Measurements from ENCODE around the gene MEF2A.

The MEF2A gene

DNA sequence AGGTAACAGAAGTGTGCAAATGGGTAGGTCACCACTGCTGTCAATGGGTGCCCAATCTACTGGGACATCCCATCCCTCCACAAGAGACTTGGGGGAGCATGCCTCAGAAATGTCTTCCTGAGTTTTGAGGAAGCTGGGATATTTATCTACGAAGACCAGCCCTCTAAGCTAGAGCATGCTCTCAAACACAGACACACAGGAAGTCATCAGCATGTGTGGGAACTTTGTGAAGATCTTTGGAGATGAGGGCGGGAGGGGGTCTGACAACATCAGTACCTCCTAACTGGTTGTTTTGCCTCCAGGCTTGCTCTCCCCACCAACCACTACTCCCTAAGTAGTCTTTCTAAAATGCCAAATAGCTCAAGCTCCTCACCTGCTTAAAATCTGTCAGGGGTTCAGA is 3.5 kb upstream of the MEF2A start:
- no peak for DNase-seq

DNA sequence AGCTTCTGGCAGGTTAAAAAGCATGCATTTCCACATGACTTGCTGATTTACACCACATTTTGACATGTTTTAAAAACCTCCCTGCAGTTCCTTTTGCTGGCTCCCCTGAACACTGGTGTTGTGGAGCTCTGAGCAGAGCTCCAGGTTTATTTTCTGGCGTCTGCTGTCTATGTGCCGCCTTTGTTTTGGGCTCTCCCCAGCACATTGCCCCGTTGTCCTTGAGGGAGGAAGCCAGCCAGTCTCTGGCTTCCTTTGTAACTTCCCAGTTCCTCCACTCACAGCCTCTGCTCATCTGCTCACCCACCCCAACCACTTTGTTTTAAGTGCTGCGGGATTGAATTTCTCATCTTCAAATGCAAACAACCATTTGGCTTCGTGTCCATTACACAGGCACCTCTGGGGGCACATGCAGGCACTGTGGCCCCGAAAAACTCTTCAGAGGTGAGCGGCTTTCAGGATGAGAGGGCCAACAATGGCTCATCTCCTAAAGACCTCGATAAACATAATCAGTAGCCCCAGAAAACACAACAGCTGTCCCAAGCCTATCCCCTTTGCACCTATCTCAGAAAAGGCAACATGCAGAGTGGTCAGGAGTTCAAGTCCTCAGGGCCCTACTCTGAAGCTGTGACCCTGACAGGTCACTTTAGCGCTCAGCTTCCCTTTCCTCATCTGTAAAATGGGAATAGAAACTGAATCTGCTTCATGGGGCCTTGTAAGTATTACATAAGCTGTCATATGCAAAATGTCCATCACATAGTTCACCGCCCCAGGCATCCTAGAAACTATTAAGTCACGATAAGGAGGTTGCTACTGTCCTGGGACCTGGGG is 1.3 kb upstream of the MEF2A start:
- peak in 40 of 58 donors; percentile 8 to 71 (median 33) for DNase-seq

DNA sequence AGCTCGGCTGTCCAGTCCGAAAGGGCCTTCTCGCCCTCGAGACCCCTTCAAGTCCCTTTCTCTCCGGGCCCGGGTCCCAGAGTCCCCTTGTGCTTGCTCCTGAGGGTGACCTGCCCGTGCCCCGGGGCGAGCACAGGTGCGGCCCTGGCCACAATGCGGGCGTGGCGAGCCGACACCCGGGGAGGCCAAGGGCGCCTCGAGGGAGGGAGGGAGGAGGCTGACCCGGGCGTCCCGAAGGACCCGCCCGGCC is 810 bp upstream of the MEF2A start:
- DNase-seq, result peak in 2 of 58 donors; percentile 45 to 69

DNA sequence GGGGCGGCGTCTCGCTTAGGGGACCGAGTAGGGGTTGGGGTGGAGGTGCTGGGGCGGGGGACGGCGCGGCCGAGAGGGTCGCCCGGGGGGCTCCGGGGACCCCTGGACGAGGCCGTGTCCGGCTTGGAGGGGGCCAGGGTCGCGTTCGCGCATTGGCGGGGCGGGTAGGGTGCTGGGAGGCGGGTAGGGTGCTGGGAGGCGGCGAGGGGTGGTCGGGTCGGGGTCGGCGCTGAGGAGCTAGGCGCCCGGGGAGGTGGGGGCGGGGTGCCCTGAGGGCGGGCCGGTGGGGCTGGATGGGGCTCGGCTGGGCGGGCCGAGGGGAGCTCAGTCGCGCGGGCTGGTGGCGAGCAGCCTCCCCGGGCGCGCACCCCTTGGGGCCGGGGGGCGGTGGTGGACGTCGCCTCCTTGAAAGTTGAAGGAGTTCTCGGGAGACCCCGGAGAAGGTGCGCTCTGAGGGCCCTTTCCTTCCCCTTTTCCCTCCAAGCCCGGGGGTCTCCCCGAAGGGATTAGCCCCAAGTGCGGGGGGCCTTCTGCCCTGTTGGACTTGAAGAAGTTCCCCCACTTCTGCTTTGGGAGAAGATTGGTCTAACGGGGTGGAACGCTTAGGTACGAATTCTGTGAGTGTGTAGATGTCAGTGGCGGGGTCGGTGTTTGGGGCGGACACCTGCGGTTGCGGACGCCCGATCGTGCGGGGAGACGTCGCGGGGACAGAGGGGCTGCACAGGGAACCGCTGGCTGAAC is 543 bp downstream of the MEF2A start:
- DNase-seq, result peak in 12 of 58 donors; percentile 4 to 56 (median 41)

DNA sequence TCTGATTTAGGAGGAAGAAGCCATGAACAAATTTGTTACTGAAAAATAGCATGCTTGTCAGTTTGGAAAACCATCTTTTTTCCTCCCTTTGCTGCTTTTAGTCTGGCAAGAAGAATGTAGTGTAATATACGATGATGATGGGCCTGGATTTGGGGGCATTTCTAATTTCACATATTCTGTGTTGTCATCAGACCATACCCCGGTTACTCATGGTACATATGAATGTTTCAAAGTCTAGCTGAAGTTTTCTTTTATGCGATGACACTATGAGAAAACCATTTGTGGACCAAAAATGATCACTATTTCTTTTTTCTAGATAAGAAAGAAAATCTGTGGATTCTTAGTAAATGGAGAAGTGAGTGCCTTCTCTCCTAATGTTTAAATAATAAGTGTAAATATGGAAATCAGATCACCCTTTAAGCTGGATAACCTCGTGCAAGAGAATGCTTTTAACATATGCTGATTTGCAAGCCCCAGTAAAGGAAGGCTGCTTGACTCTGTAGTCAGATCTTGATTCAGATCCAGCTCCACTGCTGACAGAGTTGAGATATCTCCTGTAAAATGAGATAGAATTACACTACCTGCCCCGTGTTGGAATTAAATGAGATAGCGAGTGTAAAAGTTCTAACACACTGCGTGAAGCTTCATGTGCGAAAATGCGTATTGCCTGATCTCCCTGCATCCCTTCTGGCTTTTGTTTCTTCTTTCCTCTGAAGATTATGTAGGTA is 3.0 kb downstream of the MEF2A start:
- DNase-seq, result no peak

DNA sequence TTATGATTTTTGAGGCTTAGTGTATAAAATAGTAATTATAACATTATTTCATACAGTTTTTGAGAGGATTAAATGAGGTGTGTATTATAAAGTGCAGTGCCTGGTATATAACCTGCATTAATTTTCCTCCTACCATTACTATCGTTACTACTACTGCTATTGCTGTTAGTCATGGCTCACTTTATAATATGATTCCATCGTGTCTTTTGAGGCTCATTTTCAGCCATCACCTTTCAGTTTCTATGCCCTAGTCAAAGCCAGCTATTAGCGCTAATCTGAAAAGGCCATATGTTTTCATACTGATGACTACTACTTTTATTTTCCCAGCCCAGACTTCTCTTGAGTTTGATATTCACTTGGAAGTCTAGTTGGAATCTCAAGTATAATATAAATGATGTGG is 5.5 kb downstream of the MEF2A start:
- DNase-seq, result no peak

DNA sequence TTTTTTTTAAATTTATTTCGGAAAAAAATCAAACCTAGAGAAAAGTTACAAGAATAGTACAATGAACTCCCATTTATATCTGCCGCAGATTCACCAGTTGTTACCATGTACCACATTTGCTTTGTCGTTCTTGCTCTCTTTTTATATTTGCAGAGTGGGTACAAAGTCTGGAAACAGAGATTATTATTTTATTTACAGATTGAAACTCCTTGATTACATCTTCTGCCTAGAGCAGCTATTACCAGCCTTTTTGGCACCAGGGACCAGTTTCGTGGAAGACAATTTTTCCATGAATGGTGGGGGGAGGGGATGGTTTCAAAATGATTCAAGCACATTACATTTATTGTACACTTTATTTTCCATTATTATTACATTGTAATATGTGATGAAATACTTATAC is 8.3 kb downstream of the MEF2A start:
- DNase-seq, result no peak

DNA sequence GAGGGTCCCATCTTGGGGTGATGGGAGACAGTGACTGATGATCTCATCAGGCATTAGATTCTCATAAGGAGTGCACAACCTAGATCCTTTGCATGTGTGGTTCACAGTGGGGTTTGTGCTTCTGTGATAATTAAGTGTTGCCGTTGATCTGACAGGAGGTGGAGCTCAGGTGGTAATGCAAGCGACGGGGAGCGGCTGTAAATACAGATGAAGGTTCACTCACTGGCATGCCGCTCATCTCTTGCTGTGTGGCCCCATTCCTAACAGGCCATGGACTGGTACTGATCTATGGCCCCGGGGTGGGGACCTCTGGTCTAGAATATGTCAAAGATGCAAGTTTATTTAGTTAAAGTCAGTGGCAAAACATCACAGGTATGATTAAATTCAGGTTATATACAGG is 8.7 kb downstream of the MEF2A start:
- DNase-seq, result no peak

DNA sequence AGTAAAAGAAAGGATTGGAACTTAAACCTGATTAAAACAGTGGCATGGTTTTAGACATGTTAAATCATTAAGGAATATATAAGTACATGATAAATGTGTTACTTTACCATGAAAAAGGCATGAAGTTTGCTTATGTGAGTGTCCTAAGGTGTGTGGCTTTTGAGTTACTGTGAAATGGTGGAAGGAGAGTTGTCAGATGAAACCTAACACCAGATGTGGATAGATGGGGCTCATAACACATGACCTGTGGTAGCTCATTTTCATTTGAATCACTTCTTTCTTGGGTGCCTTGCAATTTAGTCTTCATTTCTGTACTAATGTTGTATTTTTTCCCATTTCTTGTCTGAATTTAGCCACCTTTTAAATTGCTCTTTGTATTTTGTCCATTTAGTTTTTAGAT is 13.0 kb downstream of the MEF2A start:
- no peak for DNase-seq

DNA sequence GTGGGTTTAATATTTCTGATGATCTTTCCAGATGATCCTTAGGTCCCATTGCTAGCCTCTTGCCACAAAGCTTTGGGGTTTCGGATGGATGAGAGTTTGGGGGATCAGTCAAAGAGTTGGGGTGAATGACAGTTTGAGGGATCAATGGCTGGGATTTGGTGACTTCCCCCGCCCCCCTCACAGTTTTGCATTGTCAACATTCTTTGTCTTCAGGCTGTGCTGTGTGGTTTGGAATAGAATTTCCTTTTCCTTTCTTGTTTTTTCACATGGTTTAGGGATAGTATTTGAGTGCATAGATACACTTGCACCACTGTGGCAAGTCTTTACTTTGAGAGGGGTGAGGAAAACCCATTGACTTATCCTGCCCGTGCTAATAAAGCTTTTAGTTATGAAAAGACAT is 14.3 kb downstream of the MEF2A start:
- DNase-seq, result no peak

DNA sequence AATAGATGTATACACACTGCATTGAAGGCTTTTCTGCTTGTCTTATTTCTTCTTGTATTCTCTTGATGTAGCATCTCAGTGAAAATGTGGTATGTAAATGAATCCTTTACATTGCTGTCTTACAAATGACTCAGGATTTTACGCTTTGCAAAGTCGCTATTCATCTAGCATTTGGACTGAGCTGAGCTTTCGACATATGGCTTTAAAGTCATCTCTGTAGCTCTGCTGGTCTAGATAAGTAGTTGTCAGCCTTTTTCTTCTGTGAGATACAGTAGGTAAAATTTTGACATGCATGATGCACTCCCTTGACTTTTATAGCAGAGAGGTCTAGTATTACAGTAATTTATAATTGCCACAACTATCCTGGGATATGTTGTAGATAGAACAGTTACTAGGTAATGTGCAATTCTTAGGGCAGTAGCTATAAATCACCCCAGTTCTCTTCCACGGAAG is 16.8 kb downstream of the MEF2A start:
- DNase-seq, result no peak

DNA sequence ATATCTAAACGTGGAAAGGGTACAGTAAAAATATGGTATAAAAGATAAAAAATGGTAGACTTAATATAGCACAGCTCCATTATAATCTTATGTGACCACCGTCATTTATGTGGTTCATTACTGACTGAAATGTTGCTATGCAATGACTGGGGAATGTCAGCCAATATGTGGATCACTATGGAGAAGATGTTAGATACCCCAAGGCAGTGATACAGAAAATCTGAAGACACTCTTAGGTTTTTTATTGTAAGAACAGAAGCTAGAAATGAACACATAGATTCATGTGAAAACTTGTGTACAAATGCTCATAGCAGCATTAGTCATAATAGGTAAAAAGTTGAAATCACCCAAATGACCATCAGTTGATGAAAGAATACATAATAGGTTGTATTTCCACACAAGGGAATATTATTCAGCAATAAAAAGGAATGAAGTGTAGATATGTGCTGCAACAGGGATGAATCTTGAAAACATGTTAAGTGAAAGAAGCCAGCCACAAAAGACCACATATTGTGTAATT is 18.4 kb downstream of the MEF2A start:
- DNase-seq, result no peak

DNA sequence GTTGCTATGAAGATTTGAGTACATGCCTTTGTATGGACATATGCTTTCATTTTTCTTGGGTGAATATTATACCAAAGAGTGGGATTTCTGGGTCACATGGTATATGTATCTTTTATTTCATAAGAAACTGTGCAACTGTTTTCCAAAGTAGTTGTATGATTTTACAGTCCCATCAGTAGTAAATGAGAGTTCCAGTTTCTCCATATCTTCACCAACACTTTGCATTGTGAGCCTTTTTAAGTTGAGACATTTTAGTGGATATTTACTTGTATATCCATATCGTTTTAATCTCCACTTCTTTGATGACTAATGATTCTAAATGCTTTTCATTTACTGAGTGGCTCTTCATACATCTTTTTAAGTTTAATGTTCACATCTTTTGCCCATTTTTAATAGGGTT is 20.3 kb downstream of the MEF2A start:
- DNase-seq, result no peak

DNA sequence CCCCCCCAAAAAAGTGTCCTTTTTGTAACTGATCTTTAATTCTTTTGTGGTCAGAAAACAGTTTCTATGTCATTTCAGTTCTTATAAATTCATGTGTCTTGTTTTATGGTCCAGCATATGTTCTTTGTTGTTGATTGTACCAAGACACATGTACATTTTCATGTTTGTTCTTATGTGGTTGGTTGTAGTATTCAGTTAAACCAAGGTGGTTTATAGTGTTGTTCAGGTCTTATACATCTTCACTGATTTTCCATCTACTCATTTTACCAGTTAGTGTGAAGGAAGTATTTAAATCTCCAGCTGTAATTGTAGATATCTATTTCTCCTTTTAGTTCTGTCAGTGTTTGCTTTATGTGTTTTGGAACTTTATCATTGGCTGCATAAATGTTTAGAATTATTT is 24.0 kb downstream of the MEF2A start:
- no peak for DNase-seq

DNA sequence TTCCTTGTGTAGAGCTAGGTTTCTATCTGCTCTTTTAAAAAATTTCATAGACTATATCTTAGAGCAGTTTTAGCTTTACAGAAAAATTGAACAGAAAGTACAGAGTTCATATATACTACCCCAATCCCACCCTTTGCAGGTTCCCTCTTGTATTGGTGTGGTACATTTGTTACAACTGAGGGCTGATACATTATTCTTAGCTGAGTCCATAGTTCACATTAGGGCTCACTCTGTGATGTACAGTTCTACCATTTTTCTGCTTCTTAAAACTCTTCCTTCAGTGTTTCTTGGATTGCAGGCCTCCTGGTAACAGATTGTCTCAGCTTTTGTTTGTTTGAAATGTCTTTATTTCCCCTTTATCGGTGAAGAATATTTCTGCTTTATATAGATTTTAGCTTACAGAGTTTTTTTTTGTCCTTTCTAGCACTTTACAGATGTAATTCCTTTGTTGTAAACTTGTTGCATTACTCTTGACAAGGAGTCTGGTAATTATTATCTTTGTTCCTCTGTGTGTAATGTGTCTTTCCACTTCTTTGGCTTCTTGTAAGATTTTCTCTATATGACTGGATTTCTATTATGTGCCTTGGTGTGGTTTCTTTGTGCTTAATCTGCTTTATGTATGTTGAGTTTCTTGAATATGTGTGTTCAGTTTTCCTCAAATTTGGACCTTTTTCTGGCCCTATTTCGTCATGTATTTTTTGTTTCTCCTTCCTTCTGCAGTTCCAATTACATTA is 25.3 kb downstream of the MEF2A start:
- no peak for DNase-seq

DNA sequence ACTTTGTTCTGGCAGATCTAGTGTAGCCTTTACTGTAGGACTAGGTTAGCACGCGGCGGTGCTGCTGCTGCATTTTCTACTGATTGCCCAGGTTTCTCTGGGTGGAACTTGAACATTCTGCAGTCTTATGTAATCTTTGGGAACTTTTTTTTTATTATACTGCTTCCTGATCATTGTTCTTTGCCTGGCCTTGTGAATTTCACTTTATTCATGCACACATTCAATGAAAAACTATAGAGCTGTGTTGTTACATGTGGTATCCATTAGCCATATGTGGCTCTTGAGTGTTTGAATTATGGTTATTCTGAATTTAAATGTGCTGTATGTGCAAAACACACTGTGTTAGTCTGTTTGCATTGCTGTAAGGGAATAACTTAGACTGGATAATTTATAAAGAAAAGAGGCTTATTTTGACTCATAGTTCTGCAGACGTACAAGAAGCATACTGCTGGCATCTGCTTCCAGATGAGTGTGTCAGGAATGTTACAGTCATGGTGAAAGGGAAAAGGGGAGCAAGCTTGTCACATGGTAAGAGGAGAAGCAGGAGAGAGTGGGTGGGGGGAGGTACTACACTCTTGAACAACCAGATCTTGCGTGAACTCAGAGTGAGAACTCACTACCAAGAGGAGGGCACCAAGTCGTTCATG is 26.5 kb downstream of the MEF2A start:
- no peak for DNase-seq

DNA sequence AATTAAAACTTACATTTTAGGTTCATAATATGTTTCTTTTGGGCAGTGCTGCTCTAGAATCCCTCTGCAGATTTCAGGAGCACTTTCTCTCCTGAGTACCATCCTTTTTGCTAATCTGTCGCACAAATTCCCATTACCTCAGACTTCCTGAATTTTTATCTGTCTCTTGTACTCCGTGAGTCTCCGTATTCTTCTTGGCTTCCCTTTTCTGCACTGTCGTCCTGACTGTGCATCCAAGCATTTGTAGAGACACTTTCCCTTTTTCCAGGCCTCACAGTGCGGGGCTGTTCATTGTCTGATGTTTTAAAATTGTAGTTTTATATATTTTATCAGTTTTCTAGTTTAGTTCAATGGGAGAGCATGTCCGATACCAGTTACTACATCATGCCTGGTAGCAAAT is 27.3 kb downstream of the MEF2A start:
- DNase-seq, result no peak

DNA sequence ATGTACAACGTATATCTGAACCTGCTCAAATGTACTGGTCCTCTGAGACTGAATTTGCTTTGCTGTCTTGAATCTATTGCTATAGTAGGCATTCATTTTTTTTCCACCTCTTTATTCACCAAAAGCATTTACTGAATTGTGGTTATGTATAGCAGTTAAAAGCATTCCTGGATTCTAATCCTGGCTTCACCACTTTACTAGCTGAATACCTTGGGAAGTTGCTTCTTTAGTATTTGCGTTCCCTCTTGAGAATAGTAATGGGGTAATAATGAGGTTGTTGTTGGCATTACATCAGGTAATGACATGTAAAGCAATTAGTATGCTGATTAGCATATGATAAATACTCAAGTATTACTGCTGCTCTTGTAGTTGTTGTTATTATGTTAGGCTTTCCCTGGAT is 29.1 kb downstream of the MEF2A start:
- no peak for DNase-seq

DNA sequence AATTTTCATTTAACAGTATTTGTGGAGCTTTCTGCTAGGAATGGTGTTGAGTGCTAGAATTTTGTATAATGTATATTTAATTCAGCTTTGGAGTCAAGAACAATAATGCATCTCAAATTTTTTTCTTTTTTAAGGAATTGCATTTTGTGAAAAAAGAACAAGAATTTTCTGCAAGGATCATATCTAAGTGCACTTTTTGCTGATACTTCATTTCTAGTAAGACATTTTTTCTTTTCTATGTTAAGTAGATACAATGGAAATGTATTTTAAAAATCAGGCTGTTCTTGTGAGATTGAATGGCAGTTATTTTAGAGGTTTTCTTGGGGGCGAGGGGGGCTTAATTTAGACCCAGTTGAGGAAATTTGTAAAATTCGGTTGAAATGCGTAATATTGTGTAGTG is 32.5 kb downstream of the MEF2A start:
- no peak for DNase-seq

DNA sequence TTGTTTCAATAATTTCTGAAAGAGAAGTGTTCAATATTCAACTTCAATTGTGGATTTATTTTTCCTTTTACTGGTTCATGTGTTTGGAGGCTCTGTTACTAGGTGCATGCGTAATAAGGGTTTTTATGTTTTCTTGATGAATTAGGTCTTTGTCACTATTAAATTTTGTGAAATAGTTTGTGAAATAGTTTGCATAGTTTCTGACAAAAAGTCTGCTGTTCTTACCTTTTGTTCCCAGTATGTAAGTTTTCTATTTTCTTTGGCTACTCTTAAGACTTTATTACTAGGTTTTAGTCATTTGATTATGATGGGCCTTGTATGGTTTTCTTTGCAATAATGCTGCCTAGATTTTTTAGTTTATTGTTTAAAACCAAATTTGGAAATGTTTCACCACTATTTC is 38.0 kb downstream of the MEF2A start:
- DNase-seq, result no peak

DNA sequence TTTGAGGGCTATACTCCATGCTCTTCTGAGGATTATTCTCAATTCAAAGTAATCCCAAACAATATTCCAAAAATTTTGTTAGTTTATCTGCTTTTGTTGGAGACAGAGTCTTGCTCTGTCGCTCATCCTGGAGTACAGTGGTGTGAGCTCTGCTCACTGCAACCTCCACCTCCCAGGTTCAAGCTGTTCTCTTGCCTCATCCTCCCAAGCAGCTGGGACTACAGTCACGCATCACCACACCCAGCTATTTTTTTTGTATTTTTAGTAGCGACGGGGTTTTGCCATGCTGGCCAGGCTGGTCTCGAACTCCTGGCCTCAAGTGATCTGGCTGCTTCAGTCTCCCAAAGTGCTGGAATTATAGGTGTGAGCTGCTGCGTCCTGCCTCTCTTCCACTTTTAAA is 39.1 kb downstream of the MEF2A start:
- DNase-seq, result no peak
